ENCODE data around the gene DCC. TPM values are rescaled to one million over a fixed set of nuclear protein-coding genes. Genes with fewer than 3 reads are reported as not detected.

DCC gene
- polyA plus RNA-seq, 2 of the 4 experiments (the other 2 are of a cell fraction), result 0.12 TPM; not detected in 1

GRCh38 chr18:52610451-52611115 lies 270.6 kb downstream of the DCC start:
- Histone ChIP-seq H3K4me3 (no peak overlapping the region), H3K4me1 (no peaks in the 10 kb centered on the region), H3K27ac (no peak overlapping the region), H3K4me2 (no peak overlapping the region), H3K9me3 (no peaks in the 10 kb centered on the region)
- WGBS (ENCODE audit: missing lambda C conversion rate), result 39% methylated on average over 3 of the region's 3 CpGs
- CTCF ChIA-PET, result no interaction called here
- POLR2A ChIA-PET, result no interaction called here
- FAIRE-seq (no peak), ATAC-seq (no peak), DNase-seq (ENCODE audit: low read depth in 1 of 2, low spot score in 1 of 2) (no peak)
- no peak for TF ChIP-seq HOXB5 (CRISPR knock-in tag; IDR thresholded peaks at IDR 0.05)
- no peak for TF ChIP-seq FOSL2 (IDR thresholded peaks at IDR 0.05)
- no peak for TF ChIP-seq FOSL2 (CRISPR knock-in tag; IDR thresholded peaks at IDR 0.05)
- TF ChIP-seq E2F6 (IDR thresholded peaks at IDR 0.05; ENCODE audit: borderline replicate concordance, low read depth), result no peak
- no peak for TF ChIP-seq PBX3 (IDR thresholded peaks at IDR 0.05)
- TF ChIP-seq RAD21 (conservative IDR thresholded peaks at IDR 0.05 in 1 of 2, IDR thresholded peaks at IDR 0.05 in 1 of 2), result no peak
- no peak for TF ChIP-seq USF2 (IDR thresholded peaks at IDR 0.05)
- no peak for TF ChIP-seq NPAS2 (CRISPR knock-in tag; IDR thresholded peaks at IDR 0.05; ENCODE audit: borderline replicate concordance)

GRCh38 chr18:52612406-52612805 lies 272.4 kb downstream of the DCC start:
- Histone ChIP-seq H3K27ac (no peak overlapping the region), H3K9me3 (no peaks in the 10 kb centered on the region), H3K4me1 (no peaks in the 10 kb centered on the region), H3K4me2 (no peak overlapping the region), H3K4me3 (no peak overlapping the region)
- ATAC-seq (no peak), FAIRE-seq (no peak), DNase-seq (ENCODE audit: low read depth in 1 of 2, low spot score in 1 of 2) (no peak)
- TF ChIP-seq RAD21 (conservative IDR thresholded peaks at IDR 0.05 in 1 of 2, IDR thresholded peaks at IDR 0.05 in 1 of 2), result no peak
- TF ChIP-seq CBX2 (IDR thresholded peaks at IDR 0.05; ENCODE audit: borderline replicate concordance, low read depth), result no peak
- ChIA-PET POLR2A (no interaction called here), CTCF (no interaction called here)

GRCh38 chr18:52615321-52615720 lies 275.3 kb downstream of the DCC start:
- no peaks in the 10 kb centered on the region for H3K9me3 ChIP-seq
- ChIA-PET POLR2A (interaction anchor here (0.5 kb wide), 1 partner anchor 12 kb away, joined by 4 read pairs; no protein-coding TSS in a partner anchor), CTCF (interaction anchor here (1.5 kb wide), 1 partner anchor 55 kb away, joined by 3 read pairs; no protein-coding TSS in a partner anchor)
- no peak overlapping the region for H3K4me3 ChIP-seq
- TF ChIP-seq EHMT2 (IDR thresholded peaks at IDR 0.05; ENCODE audit: low read depth) (no peak), JUN (IDR thresholded peaks at IDR 0.05) (no peak), RAD21 (conservative IDR thresholded peaks at IDR 0.05 in 1 of 2, IDR thresholded peaks at IDR 0.05 in 1 of 2) (no peak), HOXB13 (CRISPR knock-in tag; IDR thresholded peaks at IDR 0.05; ENCODE audit: low read depth) (no peak), NR3C1 (IDR thresholded peaks at IDR 0.05) (no peak), RFX5 (IDR thresholded peaks at IDR 0.05) (no peak), MAFK (IDR thresholded peaks at IDR 0.05; ENCODE audit: partially characterized antibody) (no peak), NFE2L2 (conservative IDR thresholded peaks at IDR 0.05; ENCODE audit: low read length) (no peak), USF2 (IDR thresholded peaks at IDR 0.05) (no peak), EHF (CRISPR knock-in tag; IDR thresholded peaks at IDR 0.05) (no peak), MYC (IDR thresholded peaks at IDR 0.05; ENCODE audit: borderline replicate concordance, low read length) (no peak)
- H3K4me2 ChIP-seq, result no peak overlapping the region
- 57% methylated on average over 2 of the region's 2 CpGs for WGBS (ENCODE audit: missing lambda C conversion rate)
- FAIRE-seq (no peak), DNase-seq (ENCODE audit: low read depth in 1 of 2, low spot score in 1 of 2) (no peak), ATAC-seq (no peak)
- H3K27ac ChIP-seq, result no peak overlapping the region
- no peaks in the 10 kb centered on the region for H3K4me1 ChIP-seq

Data from A549 (cell line).